PC-3 (cell line): ENCODE data around the gene KLHL25.

Experiments
- CTCF ChIP-seq: fragments of 300-600 bp; sonication (generic); conservative IDR thresholded peaks from 2 replicates; pipeline ENCODE4 v1.5.1; 2017; ENCODE audit warnings: antibody characterized with exemption, low read depth, mild to moderate bottlenecking, low read length
- EZH2phosphoT487 ChIP-seq: fragments of 300-600 bp; sonication (generic); IDR thresholded peaks from 2 replicates; pipeline ENCODE4 v1.6.1; 2018; ENCODE audit warnings: mild to moderate bottlenecking, antibody characterized with exemption, low read length, borderline replicate concordance

- TF ChIP-seq CTCF (no peak; the same call in 1 of the 2 replicates), EZH2phosphoT487 (no peak)
Measured at GRCh38 chr15:85748729-85749128, 46.0 kb downstream of the KLHL25 start.
